Mesendoderm (in vitro differentiated cells): Measurements from ENCODE around the gene PHLPP2.
"Not testable (repeated sequence)": the region's sequence is repeated elsewhere in the genome, so short reads cannot be mapped to it uniquely, and the experiment has no call there.

Experiments used
- DNase-seq: peaks from one replicate; pipeline ENCODE4 v3.0.0; 2013
- H2AK5ac ChIP-seq: 2 replicates; pipeline ENCODE4 v1.6.1; 2013; ENCODE audit warnings: low read length, inconsistent platforms
- H2BK120ac ChIP-seq: 2 replicates; pipeline ENCODE4 v1.6.1; 2013; ENCODE audit warnings: low read depth, mild to moderate bottlenecking, low read length, moderate library complexity, mixed read lengths
- H2BK15ac ChIP-seq: replicated peaks from 2 replicates; pipeline ENCODE4 v1.6.1; 2013; ENCODE audit warnings: low read depth, mild to moderate bottlenecking, moderate library complexity
- H2BK5ac ChIP-seq: 2 replicates; pipeline ENCODE4 v1.6.1; 2013; ENCODE audit warnings: low read length, inconsistent platforms
- H3K18ac ChIP-seq: 2 replicates; pipeline ENCODE4 v1.6.1; 2013; ENCODE audit warnings: mild to moderate bottlenecking, low read length, mixed read lengths
- H3K23ac ChIP-seq: one replicate; pipeline ENCODE4 v1.6.1; 2013; ENCODE audit warnings: low read length
- H3K27ac ChIP-seq: 2 replicates; pipeline ENCODE4 v1.5.1; 2013; ENCODE audit warnings: low read depth, mild to moderate bottlenecking, inconsistent platforms, low read length, moderate library complexity
- H3K27me3 ChIP-seq: 2 replicates; pipeline ENCODE4 v1.6.1; 2013; ENCODE audit warnings: low read length, control low read depth, mild to moderate bottlenecking, inconsistent platforms; ENCODE audit not compliant: insufficient read depth, poor library complexity
- H3K36me3 ChIP-seq: 2 replicates; pipeline ENCODE4 v1.6.1; 2013; ENCODE audit warnings: low read length, inconsistent platforms; ENCODE audit not compliant: control insufficient read depth, insufficient read depth
- H3K4ac ChIP-seq: one replicate; pipeline ENCODE4 v1.6.1; 2013; ENCODE audit warnings: low read depth, mild to moderate bottlenecking, low read length, moderate library complexity
- H3K4me1 ChIP-seq: 2 replicates; pipeline ENCODE4 v1.6.1; 2013; ENCODE audit warnings: low read depth, low read length, inconsistent platforms; ENCODE audit not compliant: control insufficient read depth
- H3K4me2 ChIP-seq: 2 replicates; pipeline ENCODE4 v1.6.1; 2013; ENCODE audit warnings: low read length
- H3K4me3 ChIP-seq: 2 replicates; pipeline ENCODE4 v1.5.1; 2013; ENCODE audit warnings: mild to moderate bottlenecking, low read length
- H3K56ac ChIP-seq: one replicate; pipeline ENCODE4 v1.6.1; 2013; ENCODE audit warnings: low read length
- H3K79me1 ChIP-seq: 2 replicates; pipeline ENCODE4 v1.6.1; 2013; ENCODE audit warnings: low read length, inconsistent platforms
- H3K79me2 ChIP-seq: 2 replicates; pipeline ENCODE4 v1.6.1; 2013; ENCODE audit warnings: mild to moderate bottlenecking, low read length; ENCODE audit not compliant: control insufficient read depth, insufficient read depth
- H3K9ac ChIP-seq: 2 replicates; pipeline ENCODE4 v1.6.1; 2013; ENCODE audit warnings: low read length, inconsistent platforms
- H4K5ac ChIP-seq: one replicate; pipeline ENCODE4 v1.6.1; 2013; ENCODE audit warnings: low read length
- H4K8ac ChIP-seq: one replicate; pipeline ENCODE4 v1.6.1; 2013; ENCODE audit warnings: low read depth, mild to moderate bottlenecking, control low read depth, low read length, moderate library complexity
- WGBS: extraction: QIAGEN DNeasy Blood & Tissue Kit; methylation state at CpG from one replicate; pipeline ENCODE4 v1.1.7; 2013; ENCODE audit warnings: low lambda C conversion rate, missing lambda C conversion rate; ENCODE audit not compliant: insufficient coverage; ENCODE audit errors: extremely low coverage; 5-methylcytosine and 5-hydroxymethylcytosine counted together

Gene PHLPP2

DNA sequence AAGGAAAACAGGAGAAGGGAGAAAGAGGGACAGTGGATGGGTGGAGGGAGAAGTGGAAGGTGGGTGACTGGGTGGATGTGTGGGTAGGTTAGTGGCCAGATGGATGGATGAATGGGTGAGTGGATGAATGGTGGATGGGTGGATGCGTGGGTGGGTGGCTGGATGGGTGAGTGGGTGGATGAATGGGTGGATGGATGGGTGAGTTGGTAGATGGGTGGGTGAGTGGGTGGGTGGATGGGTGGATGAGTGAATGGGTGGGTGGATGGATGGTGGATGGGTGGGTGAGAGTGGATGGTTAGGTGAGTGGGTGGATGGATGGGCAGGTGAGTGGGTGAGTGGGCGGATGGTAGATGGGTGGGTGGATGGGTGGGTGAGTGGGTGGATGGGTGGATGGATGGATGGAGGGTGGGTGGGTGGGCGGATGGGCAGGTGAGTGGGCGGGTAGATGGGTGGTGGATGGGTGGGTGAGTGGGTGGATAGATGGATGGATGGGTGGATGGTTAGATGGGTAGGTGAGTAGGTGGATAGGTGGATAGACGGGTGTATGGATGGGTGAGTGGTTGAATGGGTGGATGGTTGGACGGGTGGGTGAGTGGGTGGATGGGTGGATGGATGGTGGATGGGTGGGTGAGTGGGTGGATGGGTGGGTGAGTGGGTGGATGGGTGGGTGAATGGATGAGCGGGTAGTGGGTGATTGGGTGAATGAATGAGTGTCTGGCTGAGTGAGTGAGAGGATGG, 99.2 kb downstream of the PHLPP2 start:
- H3K4ac ChIP-seq: no peak overlapping the region
- H3K23ac ChIP-seq: no peak overlapping the region
- H2AK5ac ChIP-seq: no peak overlapping the region
- H3K79me1 ChIP-seq: no peaks in the 10 kb centered on the region
- no peak overlapping the region for H2BK15ac ChIP-seq
- no peaks in the 10 kb centered on the region for H3K4me1 ChIP-seq
- H4K8ac ChIP-seq: no peak overlapping the region
- H3K79me2 ChIP-seq: no peaks in the 10 kb centered on the region
- no peak overlapping the region for H3K4me2 ChIP-seq
- no peak overlapping the region for H4K5ac ChIP-seq
- H3K36me3 ChIP-seq: no peaks in the 10 kb centered on the region
- no peak overlapping the region for H2BK5ac ChIP-seq
- H2BK120ac ChIP-seq: no peak overlapping the region
- H3K4me3 ChIP-seq: no peak overlapping the region
- no peak overlapping the region for H3K56ac ChIP-seq
- H3K27me3 ChIP-seq: no peaks in the 10 kb centered on the region
- WGBS: 94% methylated on average over 2 of the region's 7 CpGs
- no peak overlapping the region for H3K9ac ChIP-seq
- no peak overlapping the region for H3K18ac ChIP-seq
- no peak for DNase-seq
- H3K27ac ChIP-seq: no peak overlapping the region

DNA sequence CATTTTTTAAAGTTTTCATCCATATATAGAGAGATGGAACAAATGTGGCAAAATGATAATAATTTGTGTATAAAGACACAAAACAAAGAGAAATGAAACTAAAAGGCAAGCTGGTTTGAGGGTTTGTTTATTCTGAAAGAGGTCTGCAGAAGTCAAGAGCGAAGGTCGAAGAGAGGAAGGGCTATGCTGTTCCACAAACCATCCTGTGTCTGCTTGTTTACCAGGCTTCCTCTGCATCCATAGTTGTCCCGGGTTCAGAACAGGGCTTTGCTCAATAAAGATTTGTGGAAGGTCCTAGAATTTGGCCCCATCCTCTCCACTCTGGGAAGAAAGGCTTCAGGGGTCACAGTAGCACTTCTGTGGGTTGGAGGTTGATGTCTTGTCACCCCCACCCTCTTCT, 100.9 kb downstream of the PHLPP2 start:
- no peak for DNase-seq
- Histone ChIP-seq H3K4me2 (no peak overlapping the region), H3K27me3 (no peaks in the 10 kb centered on the region)

DNA sequence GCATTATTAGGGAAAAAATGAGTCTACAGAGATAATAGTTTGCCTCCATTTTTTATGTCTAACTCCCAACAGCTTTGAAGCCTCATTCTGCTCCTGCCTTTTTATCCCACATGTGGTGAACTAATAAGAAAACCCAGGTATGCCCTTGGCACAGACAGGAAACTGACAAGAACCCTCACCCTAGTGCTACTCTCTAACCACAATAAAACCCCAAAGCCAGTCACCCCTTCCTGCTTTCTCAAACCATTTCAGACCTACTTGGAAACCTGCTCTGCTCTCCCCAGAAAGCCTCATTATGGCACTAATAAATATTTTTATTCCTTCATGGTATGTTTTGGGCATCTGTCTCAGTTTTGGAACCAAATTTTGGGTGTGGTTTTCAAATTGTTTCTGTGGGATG, 102.4 kb downstream of the PHLPP2 start:
- no peak overlapping the region for H3K18ac ChIP-seq
- H2AK5ac ChIP-seq: no peak overlapping the region
- no peak overlapping the region for H2BK5ac ChIP-seq
- no peak overlapping the region for H3K9ac ChIP-seq
- no peak overlapping the region for H4K8ac ChIP-seq
- H3K27me3 ChIP-seq: no peaks in the 10 kb centered on the region
- no peak overlapping the region for H3K4ac ChIP-seq
- H3K4me1 ChIP-seq: no peaks in the 10 kb centered on the region
- no peak overlapping the region for H3K23ac ChIP-seq
- H3K4me3 ChIP-seq: no peak overlapping the region
- no peak overlapping the region for H2BK15ac ChIP-seq
- no peak overlapping the region for H3K56ac ChIP-seq
- H3K79me2 ChIP-seq: no peaks in the 10 kb centered on the region
- no peak overlapping the region for H2BK120ac ChIP-seq
- no peaks in the 10 kb centered on the region for H3K79me1 ChIP-seq
- no peak overlapping the region for H4K5ac ChIP-seq
- H3K27ac ChIP-seq: no peak overlapping the region
- no peaks in the 10 kb centered on the region for H3K36me3 ChIP-seq
- DNase-seq: no peak
- no peak overlapping the region for H3K4me2 ChIP-seq

More for the DNA sequence above, 100.9 kb downstream of the PHLPP2 start:
- Histone ChIP-seq H3K36me3 (no peaks in the 10 kb centered on the region), H3K27ac (no peak overlapping the region), H2BK15ac (no peak overlapping the region), H3K79me2 (no peaks in the 10 kb centered on the region), H2AK5ac (no peak overlapping the region), H3K9ac (no peak overlapping the region), H4K5ac (no peak overlapping the region), H3K79me1 (no peaks in the 10 kb centered on the region), H3K56ac (no peak overlapping the region), H3K4me1 (no peaks in the 10 kb centered on the region), H3K23ac (no peak overlapping the region), H3K18ac (no peak overlapping the region), H3K4ac (no peak overlapping the region), H2BK5ac (no peak overlapping the region), H4K8ac (no peak overlapping the region), H2BK120ac (no peak overlapping the region), H3K4me3 (no peak overlapping the region)
- no CpG with 5 or more reads among the region's 3 CpGs for WGBS

DNA sequence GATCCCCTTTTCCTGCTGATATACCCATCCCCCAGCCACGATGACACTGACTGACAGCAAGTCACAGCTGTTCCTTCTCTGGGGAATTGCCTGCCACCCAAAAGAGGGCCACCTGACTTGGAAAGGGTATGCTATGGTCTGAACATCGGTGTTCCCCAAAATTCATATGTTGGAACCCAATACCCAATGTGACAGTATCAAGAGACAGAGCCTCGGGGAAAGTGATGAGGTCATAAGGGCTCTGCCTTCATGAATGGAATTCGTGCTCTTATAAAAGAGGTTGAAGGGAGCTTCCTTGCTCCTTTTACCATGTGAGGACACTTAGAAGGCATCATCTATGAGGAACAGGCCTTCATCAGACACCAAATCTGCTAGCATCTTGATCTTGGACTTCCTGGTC, 106.1 kb downstream of the PHLPP2 start:
- Histone ChIP-seq H3K18ac (no peak overlapping the region), H3K9ac (no peak overlapping the region), H2BK5ac (no peak overlapping the region), H3K4me1 (no peaks in the 10 kb centered on the region), H3K27ac (no peak overlapping the region), H2BK15ac (no peak overlapping the region), H3K36me3 (no peaks in the 10 kb centered on the region), H3K79me2 (no peaks in the 10 kb centered on the region), H4K5ac (no peak overlapping the region), H3K56ac (no peak overlapping the region), H3K79me1 (no peaks in the 10 kb centered on the region), H3K4me2 (no peak overlapping the region), H2AK5ac (no peak overlapping the region), H2BK120ac (no peak overlapping the region), H3K27me3 (no peaks in the 10 kb centered on the region), H3K23ac (no peak overlapping the region), H3K4me3 (no peak overlapping the region), H3K4ac (no peak overlapping the region), H4K8ac (no peak overlapping the region)
- no peak for DNase-seq
- WGBS: no CpG with 5 or more reads among the region's 4 CpGs

DNA sequence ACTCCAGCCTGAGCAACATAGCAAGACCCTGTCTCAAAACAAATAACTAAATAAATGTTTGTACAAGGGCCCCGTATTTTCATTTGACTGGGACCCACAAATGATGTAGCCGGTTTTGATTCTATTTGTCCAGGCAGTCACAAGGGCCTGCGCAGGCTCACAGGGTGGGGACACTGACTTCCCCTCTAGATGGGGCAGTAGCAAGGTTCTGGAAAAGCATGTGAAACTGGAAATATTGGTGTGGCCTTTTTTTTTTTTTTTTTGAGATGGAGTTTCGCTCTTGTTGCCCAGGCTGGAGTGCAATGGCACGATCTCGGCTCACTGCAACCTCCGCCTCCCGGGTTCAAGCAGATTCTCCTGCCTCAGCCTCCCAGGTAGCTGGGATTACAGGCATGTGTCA, 109.5 kb downstream of the PHLPP2 start:
- DNase-seq, H3K56ac ChIP-seq, H3K9ac ChIP-seq, H2BK15ac ChIP-seq, H3K27ac ChIP-seq, H2BK5ac ChIP-seq, H4K5ac ChIP-seq, H3K18ac ChIP-seq, H3K4me3 ChIP-seq, H3K79me2 ChIP-seq, H2AK5ac ChIP-seq, H3K79me1 ChIP-seq, H2BK120ac ChIP-seq, H3K23ac ChIP-seq, H3K4me1 ChIP-seq, H3K27me3 ChIP-seq, H3K36me3 ChIP-seq, H4K8ac ChIP-seq, H3K4me2 ChIP-seq, H3K4ac ChIP-seq: not testable (repeated sequence)
- no CpG with 5 or more reads among the region's 8 CpGs for WGBS
